Measurements from ENCODE around the gene IZUMO3.

DNA sequence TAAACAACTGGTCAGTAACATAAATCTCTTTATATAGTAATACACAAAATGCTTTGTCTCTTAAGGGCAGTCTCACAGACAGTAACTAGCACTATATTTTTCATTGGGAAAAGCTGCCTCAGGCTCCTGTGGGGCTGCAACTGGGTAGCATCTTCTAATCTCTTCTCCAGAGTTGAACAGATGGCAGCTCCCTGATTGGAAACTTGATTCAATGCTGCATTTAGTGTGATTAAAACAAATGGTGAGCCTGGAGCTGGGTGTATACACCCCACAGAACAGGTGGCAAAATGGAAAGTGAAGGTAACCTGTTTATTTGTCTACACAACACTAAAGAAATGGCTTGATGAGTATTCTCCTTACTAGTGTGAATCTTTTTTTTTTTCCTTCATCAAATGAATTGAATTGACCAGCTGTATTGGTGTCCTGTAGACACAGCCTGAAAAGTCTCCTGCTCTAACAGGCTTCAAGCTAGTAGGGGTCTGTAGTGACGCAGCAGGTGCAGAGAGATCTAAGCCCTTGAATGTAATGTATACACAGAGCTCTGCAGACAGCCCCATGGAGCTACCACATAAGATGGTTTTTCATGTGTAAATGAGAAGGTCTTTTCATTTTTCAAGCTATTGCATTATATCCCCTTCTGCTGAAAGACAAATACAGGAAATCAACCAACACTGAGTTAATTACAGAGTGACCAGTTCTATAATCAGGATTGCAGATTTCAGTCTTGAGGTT lies 43.3 kb downstream of the IZUMO3 start:
- TF ChIP-seq, protein P1, sequence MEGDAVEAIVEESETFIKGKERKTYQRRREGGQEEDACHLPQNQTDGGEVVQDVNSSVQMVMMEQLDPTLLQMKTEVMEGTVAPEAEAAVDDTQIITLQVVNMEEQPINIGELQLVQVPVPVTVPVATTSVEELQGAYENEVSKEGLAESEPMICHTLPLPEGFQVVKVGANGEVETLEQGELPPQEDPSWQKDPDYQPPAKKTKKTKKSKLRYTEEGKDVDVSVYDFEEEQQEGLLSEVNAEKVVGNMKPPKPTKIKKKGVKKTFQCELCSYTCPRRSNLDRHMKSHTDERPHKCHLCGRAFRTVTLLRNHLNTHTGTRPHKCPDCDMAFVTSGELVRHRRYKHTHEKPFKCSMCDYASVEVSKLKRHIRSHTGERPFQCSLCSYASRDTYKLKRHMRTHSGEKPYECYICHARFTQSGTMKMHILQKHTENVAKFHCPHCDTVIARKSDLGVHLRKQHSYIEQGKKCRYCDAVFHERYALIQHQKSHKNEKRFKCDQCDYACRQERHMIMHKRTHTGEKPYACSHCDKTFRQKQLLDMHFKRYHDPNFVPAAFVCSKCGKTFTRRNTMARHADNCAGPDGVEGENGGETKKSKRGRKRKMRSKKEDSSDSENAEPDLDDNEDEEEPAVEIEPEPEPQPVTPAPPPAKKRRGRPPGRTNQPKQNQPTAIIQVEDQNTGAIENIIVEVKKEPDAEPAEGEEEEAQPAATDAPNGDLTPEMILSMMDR (IDR thresholded peaks at IDR 0.05) = no peak
- no peak for TF ChIP-seq POLR2AphosphoS5 (IDR thresholded peaks at IDR 0.05; ENCODE audit: insufficient read depth in 1 of 2, low read depth in 1 of 2)
